Colonic mucosa (tissue), 4 donors: Measurements from ENCODE around the gene NUP188. TPM values are rescaled to one million over a fixed set of nuclear protein-coding genes. Genes with fewer than 3 reads are reported as not detected.

Experiments used
- DNase-seq: peaks from one replicate; pipeline ENCODE4 v3.0.0-alpha.2; 2020
- H3K27ac ChIP-seq: fragments of 200-600 bp; one replicate; pipeline ENCODE4 v1.8.0; 2021
- H3K27me3 ChIP-seq: fragments of 200-600 bp; one replicate; pipeline ENCODE4 v1.8.0; 2021
- H3K36me3 ChIP-seq: fragments of 200-600 bp; one replicate; pipeline ENCODE4 v1.8.0; 2021
- H3K4me1 ChIP-seq: fragments of 200-600 bp; one replicate; pipeline ENCODE4 v1.8.0; 2021; ENCODE audit warnings: mild to moderate bottlenecking
- H3K4me3 ChIP-seq: fragments of 200-600 bp; one replicate; pipeline ENCODE4 v1.8.0; 2021
- H3K9ac ChIP-seq, 2 donors: one replicate each; pipeline ENCODE4 v1.7.0; 2013; ENCODE audit warnings: control low read depth in 2 of 2, low read depth in 2 of 2, low read length in 2 of 2
- H3K9me3 ChIP-seq: fragments of 200-600 bp; one replicate; pipeline ENCODE4 v1.8.0; 2021
- CTCF ChIP-seq: fragments of 200-600 bp; IDR thresholded peaks from one replicate; pipeline ENCODE4 v1.8.0; 2022; ENCODE audit warnings: antibody characterized with exemption, mild to moderate bottlenecking
- intact Hi-C: fragments of 100-400 bp; cut with DNase I; formaldehyde crosslinking; loops from one replicate; pipeline ENCODE4 v1.14.1; 2022
- total RNA-seq, 2 donors: library from RNA; stranded (reverse); fragmentation: NEBNext Ultra II Directional in 1 of 2; extraction: Animal tissue kit (Norgen Biotek cat#: 25700) in 1 of 2; gene quantifications; one replicate each; pipeline ENCODE4 v1.2.1, GENCODE V29; 2021
- donor health status: healthy.
- donor health status: DM: no; HTN: no; CAD: no.
- donor health status: DM: no; HTN: no; CAD: no.

Gene NUP188
- total RNA-seq, 2 donors from 2014 or later: 26.8 to 43.9 TPM

- no peak for TF ChIP-seq CTCF
- Histone ChIP-seq H3K9ac (peak overlapping the region; percentile 91 to 93), H3K27ac (peak overlapping the region; percentile 84), H3K4me3 (peak overlapping the region; percentile 93), H3K36me3 (no peaks in the 10 kb centered on the region), H3K9me3 (no peaks in the 10 kb centered on the region), H3K27me3 (no peaks in the 10 kb centered on the region), H3K4me1 (peaks cover 10% of the 10 kb centered on the region)
- DNase-seq: no peak
- intact Hi-C loops: no loop called here
Observed at GRCh38 chr9:129027685-129028191, 80.2 kb downstream of the NUP188 start.

GRCh38 chr9:129028192-129028966 is 80.9 kb downstream of the NUP188 start, which contains the start of gene SH3GLB2:
TSS of gene SH3GLB2 (minus strand) at chr9:129028331. CDS start at chr9:129028154, 177 bp downstream.
- H3K9ac ChIP-seq: peak within 1 kb of the TSS; percentile 91 to 93
- no peaks in the 10 kb centered on the region for H3K9me3 ChIP-seq
- H3K4me1 ChIP-seq: peaks cover 10% of the 10 kb centered on the region
- no peaks in the 10 kb centered on the region for H3K27me3 ChIP-seq
- no peaks in the 10 kb centered on the region for H3K36me3 ChIP-seq
- H3K27ac ChIP-seq: peak within 1 kb of the TSS; percentile 84
- peak; percentile 86 for TF ChIP-seq CTCF
- intact Hi-C loops: no loop called here
- DNase-seq: peak; percentile 97
- H3K4me3 ChIP-seq: peak within 1 kb of the TSS; percentile 93

- TF ChIP-seq CTCF: no peak
- peaks cover 10% of the 10 kb centered on the region for H3K4me1 ChIP-seq
- H3K27ac ChIP-seq: no peak overlapping the region
- no peak for DNase-seq
- no peaks in the 10 kb centered on the region for H3K27me3 ChIP-seq
- no peaks in the 10 kb centered on the region for H3K36me3 ChIP-seq
- H3K9me3 ChIP-seq: no peaks in the 10 kb centered on the region
- intact Hi-C loops: no loop called here
- no peak overlapping the region for H3K4me3 ChIP-seq
- no peak overlapping the region for H3K9ac ChIP-seq
Observed at GRCh38 chr9:129030191-129030590, 82.7 kb downstream of the NUP188 start.

- intact Hi-C loops: no loop called here
- no peak overlapping the region for H3K4me3 ChIP-seq
- no peaks in the 10 kb centered on the region for H3K27me3 ChIP-seq
- no peaks in the 10 kb centered on the region for H3K9me3 ChIP-seq
- H3K4me1 ChIP-seq: peaks cover 7% of the 10 kb centered on the region
- H3K36me3 ChIP-seq: no peaks in the 10 kb centered on the region
- no peak overlapping the region for H3K9ac ChIP-seq
- H3K27ac ChIP-seq: no peak overlapping the region
- TF ChIP-seq CTCF: no peak
- DNase-seq: no peak
Observed at GRCh38 chr9:129031514-129031913, 84.0 kb downstream of the NUP188 start.

GRCh38 chr9:129032541-129033159 is 85.2 kb downstream of the NUP188 start:
- no peak for DNase-seq
- Histone ChIP-seq H3K36me3 (no peaks in the 10 kb centered on the region), H3K9ac (no peak overlapping the region), H3K27ac (no peak overlapping the region), H3K4me1 (peaks cover 5% of the 10 kb centered on the region), H3K27me3 (no peaks in the 10 kb centered on the region), H3K9me3 (no peaks in the 10 kb centered on the region), H3K4me3 (no peak overlapping the region)
- no peak for TF ChIP-seq CTCF
- intact Hi-C loops: no loop called here
